ENCODE results near the gene NOTUM.

NOTUM gene

DNA sequence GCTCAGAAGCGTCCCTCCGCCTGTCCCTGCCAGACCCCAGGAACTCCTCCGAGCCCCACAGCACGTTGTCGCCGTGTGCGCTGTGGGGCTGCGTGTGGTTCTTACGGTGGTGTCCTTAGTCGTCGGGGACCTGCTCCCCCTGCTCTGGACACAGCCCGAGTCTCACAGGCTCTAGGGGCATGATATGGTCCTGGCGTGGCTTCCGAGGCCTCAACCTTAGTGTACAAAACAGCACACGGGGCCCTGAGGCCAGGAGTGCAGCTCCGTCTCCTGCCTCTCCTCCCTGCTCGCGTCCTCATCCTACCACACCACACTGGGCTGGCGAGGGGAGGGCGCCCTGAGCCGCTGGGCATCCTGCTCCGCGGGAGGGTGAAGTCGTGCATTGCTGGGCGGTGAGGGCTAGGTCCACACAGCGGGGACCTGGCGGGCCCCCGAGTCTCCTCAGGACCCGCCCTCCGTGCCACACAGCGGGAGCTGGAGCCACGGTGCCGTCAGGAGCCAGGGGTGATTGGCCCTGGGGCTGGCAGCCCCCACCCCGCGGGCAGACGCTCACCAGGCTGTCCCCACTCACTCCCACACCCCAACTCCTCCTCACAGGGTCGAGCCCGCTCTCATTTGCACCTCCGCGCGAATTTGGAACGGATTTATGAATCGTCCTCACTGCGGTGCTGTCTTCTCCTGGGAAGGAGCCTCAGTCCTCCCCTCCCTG is 32.3 kb downstream of the NOTUM start:
- TF ChIP-seq, protein P1, sequence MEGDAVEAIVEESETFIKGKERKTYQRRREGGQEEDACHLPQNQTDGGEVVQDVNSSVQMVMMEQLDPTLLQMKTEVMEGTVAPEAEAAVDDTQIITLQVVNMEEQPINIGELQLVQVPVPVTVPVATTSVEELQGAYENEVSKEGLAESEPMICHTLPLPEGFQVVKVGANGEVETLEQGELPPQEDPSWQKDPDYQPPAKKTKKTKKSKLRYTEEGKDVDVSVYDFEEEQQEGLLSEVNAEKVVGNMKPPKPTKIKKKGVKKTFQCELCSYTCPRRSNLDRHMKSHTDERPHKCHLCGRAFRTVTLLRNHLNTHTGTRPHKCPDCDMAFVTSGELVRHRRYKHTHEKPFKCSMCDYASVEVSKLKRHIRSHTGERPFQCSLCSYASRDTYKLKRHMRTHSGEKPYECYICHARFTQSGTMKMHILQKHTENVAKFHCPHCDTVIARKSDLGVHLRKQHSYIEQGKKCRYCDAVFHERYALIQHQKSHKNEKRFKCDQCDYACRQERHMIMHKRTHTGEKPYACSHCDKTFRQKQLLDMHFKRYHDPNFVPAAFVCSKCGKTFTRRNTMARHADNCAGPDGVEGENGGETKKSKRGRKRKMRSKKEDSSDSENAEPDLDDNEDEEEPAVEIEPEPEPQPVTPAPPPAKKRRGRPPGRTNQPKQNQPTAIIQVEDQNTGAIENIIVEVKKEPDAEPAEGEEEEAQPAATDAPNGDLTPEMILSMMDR (conservative IDR thresholded peaks at IDR 0.05; ENCODE audit: low read depth, low read length): no peak
- no peak for DNase-seq (ENCODE audit: low read depth)

DNA sequence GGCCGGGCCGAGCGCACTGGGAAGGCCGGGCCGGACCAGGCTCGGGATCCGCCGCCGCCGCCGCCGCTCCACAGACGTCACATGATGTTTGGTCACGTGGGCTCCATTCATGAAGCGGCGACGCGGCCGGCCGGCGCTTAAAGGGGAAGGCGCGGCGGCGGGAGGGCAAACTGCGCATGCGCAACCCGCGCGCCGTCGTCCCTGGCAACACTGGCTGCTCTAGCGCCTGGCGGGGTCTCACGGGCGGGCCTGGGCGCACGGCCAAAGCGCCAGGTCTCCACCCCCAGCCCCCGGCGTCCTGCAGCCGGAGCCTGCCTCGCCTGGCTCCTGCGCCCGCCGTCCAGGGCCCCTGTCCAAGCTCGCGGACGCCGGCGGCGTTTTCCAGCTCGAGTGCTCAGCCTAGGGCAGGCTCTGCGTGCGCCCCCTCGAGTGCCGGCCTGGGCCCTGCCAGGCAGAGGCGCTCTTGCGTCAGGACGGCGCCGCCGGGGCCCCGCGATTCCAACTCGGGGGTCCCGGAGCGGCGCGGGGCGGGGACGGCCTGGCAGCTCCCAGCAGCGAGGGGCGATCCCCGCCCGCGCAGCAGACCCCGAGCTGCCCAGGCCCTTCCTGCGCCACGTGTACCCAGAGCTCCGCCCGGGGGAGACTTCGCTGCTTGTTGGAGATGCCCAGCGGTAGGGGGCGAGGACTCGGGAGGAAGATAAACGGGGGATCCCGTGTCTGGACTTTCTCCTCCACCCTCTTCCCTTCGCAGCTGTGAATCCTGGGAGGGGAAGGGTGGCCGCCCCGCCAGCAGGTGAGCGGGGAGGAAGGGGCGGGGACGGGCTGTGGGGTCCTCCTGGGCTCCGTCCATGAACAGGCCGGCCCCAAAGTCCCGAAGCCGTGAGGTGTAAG is 33.1 kb downstream of the NOTUM start, which contains the start of gene MAFG:
MAFG (minus strand) TSS at position 83 of the 891 bp plus-strand sequence. CDS start 4,550 bp downstream, outside the sequence.
- peak within 1 kb of the TSS; percentile 77 for H3K4me3 ChIP-seq (ENCODE audit: low read depth, low read length)
- TF ChIP-seq, protein P1 (conservative IDR thresholded peaks at IDR 0.05; ENCODE audit: low read depth, low read length): peak; percentile 28
- DNase-seq (ENCODE audit: low read depth): peak; percentile 95

More for the DNA sequence above, 32.3 kb downstream of the NOTUM start:
- H3K4me3 ChIP-seq (ENCODE audit: low read depth, low read length): peak overlapping the region; percentile 77

DNA sequence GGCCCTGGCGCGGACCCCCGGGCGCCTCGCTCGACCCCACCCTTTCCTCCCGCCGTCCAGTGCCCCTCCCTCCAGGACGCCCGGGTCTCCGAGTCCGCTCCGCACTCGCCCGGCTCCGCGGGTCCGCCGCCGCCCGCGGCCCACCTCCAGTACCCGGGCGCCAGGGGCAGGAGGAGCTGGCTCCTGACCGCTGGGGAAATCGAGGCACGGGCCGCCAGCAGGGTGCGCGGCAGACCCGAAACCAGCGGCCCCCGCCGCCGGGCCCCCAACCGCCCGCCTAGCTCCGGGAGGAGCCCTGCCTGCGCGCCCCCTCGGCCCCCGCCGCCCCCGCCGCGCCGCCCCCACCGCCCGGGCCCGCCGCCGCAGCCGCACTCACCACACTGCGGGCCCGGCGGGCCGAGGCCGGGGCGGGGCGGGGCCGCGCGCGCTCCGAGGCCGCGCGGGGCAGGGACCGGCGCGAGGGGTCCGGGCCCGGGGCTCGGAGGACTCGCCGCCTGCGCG is 33.8 kb downstream of the NOTUM start:
- peak overlapping the region; percentile 77 for H3K4me3 ChIP-seq (ENCODE audit: low read depth, low read length)
- DNase-seq (ENCODE audit: low read depth): no peak
- TF ChIP-seq, protein P1 (conservative IDR thresholded peaks at IDR 0.05; ENCODE audit: low read depth, low read length): no peak

DNA sequence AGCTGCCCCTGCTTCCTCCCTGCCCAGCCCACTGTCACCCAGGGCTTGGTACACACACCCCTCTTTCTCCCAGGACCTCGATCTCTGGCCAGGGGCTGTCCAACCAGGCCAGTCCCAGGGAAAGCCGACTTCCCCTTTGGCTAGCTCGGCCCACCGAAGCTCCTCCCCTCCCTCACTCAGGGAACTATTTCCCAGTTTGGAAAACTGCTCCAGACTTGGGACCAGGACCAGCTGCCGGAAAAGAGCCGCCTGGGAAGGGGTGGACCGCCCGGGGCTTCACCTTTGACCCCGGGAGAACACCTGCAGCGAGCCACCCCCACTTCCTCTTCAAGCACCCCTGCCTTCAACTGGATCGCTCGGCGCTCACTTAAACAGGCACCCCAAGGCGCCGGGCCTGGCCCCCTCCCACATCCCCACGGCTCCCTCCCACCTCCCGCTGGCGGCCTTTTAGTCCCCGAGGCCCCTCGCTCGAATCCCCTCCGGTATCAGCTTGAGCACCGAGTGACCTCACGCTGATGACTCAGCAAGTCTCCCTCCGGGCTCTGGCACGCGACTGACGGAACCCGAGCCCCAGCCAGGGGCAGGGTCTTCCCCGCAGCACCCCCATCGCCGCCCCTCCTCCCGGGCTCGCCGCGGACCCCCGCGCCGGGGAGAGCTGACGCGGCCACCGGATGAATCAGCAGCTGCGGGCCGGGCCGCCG is 34.4 kb downstream of the NOTUM start:
- DNase-seq (ENCODE audit: low read depth): peak; percentile 64
- TF ChIP-seq, protein P1 (conservative IDR thresholded peaks at IDR 0.05; ENCODE audit: low read depth, low read length): no peak
- peak overlapping the region; percentile 77 for H3K4me3 ChIP-seq (ENCODE audit: low read depth, low read length)

DNA sequence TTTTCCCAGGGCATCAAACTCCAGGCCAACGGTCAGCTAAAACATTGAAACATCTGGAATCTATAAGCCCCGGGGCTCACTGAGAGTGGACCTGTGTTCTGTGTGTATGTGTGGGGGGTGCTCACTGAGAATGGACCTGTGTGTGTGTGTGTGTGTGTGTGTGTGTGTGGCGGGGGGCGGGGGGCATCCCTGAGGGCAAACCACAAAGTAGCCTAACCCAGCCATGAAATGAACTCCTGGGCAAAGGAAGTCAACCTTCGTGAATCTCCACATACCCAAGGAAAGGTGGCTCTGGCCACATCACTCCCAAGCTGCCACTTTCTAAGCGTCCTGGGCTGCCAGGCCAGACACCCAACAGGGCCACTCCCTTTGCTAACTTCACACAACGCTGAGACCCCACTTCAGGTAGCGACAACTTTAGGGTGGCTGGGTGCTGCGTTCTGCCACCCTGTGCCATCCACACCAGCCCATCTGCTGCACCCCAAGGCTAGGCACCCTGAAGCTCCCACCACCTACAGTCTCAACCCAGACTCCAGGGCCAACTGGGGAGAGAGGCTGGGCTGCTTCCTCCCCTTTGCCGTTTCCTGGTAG is 35.0 kb downstream of the NOTUM start:
- TF ChIP-seq, protein P1 (conservative IDR thresholded peaks at IDR 0.05; ENCODE audit: low read depth, low read length): no peak
- peak overlapping the region; percentile 77 for H3K4me3 ChIP-seq (ENCODE audit: low read depth, low read length)
- DNase-seq (ENCODE audit: low read depth): no peak
